ENCODE results near the gene FLVCR1.

GRCh38 chr1:212862111-212862690 is 4.1 kb downstream of the FLVCR1 start:
- TF ChIP-seq MXD4 (CRISPR knock-in tag; IDR thresholded peaks at IDR 0.05; ENCODE audit: borderline replicate concordance) = no peak
- no peak for TF ChIP-seq STAT6 (CRISPR knock-in tag; conservative IDR thresholded peaks at IDR 0.05; ENCODE audit: low read depth)
- TF ChIP-seq NFYB (CRISPR knock-in tag; conservative IDR thresholded peaks at IDR 0.05; ENCODE audit: low read depth) = no peak
- TF ChIP-seq, protein P1, sequence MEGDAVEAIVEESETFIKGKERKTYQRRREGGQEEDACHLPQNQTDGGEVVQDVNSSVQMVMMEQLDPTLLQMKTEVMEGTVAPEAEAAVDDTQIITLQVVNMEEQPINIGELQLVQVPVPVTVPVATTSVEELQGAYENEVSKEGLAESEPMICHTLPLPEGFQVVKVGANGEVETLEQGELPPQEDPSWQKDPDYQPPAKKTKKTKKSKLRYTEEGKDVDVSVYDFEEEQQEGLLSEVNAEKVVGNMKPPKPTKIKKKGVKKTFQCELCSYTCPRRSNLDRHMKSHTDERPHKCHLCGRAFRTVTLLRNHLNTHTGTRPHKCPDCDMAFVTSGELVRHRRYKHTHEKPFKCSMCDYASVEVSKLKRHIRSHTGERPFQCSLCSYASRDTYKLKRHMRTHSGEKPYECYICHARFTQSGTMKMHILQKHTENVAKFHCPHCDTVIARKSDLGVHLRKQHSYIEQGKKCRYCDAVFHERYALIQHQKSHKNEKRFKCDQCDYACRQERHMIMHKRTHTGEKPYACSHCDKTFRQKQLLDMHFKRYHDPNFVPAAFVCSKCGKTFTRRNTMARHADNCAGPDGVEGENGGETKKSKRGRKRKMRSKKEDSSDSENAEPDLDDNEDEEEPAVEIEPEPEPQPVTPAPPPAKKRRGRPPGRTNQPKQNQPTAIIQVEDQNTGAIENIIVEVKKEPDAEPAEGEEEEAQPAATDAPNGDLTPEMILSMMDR (IDR thresholded peaks at IDR 0.05) = no peak
- no peak for TF ChIP-seq ZNF317 (CRISPR knock-in tag; IDR thresholded peaks at IDR 0.05; ENCODE audit: borderline replicate concordance, low read depth)
- TF ChIP-seq ZNF532 (CRISPR knock-in tag; IDR thresholded peaks at IDR 0.05; ENCODE audit: borderline replicate concordance) = no peak
- no peak for TF ChIP-seq SP1 (CRISPR knock-in tag; conservative IDR thresholded peaks at IDR 0.05)
- TF ChIP-seq, protein P2, sequence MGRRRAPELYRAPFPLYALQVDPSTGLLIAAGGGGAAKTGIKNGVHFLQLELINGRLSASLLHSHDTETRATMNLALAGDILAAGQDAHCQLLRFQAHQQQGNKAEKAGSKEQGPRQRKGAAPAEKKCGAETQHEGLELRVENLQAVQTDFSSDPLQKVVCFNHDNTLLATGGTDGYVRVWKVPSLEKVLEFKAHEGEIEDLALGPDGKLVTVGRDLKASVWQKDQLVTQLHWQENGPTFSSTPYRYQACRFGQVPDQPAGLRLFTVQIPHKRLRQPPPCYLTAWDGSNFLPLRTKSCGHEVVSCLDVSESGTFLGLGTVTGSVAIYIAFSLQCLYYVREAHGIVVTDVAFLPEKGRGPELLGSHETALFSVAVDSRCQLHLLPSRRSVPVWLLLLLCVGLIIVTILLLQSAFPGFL (CRISPR knock-in tag; IDR thresholded peaks at IDR 0.05; ENCODE audit: borderline replicate concordance) = no peak
